IgD-negative memory B cell (primary cell): ENCODE data around the gene TMEM200A. TPM values are rescaled to one million over a fixed set of nuclear protein-coding genes. Genes with fewer than 3 reads are reported as not detected.
"Not testable (repeated sequence)": the region's sequence is repeated elsewhere in the genome, so short reads cannot be mapped to it uniquely, and the experiment has no call there.

Source experiments
- H3K27ac Mint-ChIP-seq, 3 donors: one replicate each; pipeline ENCODE4 v1.8.0; 2020 to 2022; ENCODE audit warnings: mild to moderate bottlenecking in 3 of 3, mixed read lengths in 3 of 3, moderate library complexity in 1 of 3
- H3K27me3 Mint-ChIP-seq: one replicate; pipeline ENCODE4 v1.8.0; 2021; ENCODE audit warnings: mixed read lengths
- H3K36me3 Mint-ChIP-seq: one replicate; pipeline ENCODE4 v1.8.0; 2020; ENCODE audit warnings: mild to moderate bottlenecking, mixed read lengths
- H3K4me1 Mint-ChIP-seq, 3 donors: one replicate each; pipeline ENCODE4 v1.8.0; 2020 to 2022; ENCODE audit warnings: mixed read lengths in 3 of 3, mild to moderate bottlenecking in 1 of 3
- H3K4me3 Mint-ChIP-seq, 4 donors: one replicate each; pipeline ENCODE4 v1.8.0; 2020 to 2022; ENCODE audit warnings: mild to moderate bottlenecking in 4 of 4, mixed read lengths in 4 of 4, moderate library complexity in 3 of 4
- H3K9me3 Mint-ChIP-seq, 3 donors: one replicate each; pipeline ENCODE4 v1.8.0; 2020 to 2021; ENCODE audit warnings: mixed read lengths in 3 of 3, mild to moderate bottlenecking in 1 of 3
- polyA plus RNA-seq: library from polyadenylated mRNA; unstranded; fragments of 300-500 nt; fragmentation: Illumina TruSeq; gene quantifications from one replicate; pipeline ENCODE4 v1.2.3, GENCODE V29; 2021

The TMEM200A gene
- 0.33 TPM for polyA plus RNA-seq

DNA sequence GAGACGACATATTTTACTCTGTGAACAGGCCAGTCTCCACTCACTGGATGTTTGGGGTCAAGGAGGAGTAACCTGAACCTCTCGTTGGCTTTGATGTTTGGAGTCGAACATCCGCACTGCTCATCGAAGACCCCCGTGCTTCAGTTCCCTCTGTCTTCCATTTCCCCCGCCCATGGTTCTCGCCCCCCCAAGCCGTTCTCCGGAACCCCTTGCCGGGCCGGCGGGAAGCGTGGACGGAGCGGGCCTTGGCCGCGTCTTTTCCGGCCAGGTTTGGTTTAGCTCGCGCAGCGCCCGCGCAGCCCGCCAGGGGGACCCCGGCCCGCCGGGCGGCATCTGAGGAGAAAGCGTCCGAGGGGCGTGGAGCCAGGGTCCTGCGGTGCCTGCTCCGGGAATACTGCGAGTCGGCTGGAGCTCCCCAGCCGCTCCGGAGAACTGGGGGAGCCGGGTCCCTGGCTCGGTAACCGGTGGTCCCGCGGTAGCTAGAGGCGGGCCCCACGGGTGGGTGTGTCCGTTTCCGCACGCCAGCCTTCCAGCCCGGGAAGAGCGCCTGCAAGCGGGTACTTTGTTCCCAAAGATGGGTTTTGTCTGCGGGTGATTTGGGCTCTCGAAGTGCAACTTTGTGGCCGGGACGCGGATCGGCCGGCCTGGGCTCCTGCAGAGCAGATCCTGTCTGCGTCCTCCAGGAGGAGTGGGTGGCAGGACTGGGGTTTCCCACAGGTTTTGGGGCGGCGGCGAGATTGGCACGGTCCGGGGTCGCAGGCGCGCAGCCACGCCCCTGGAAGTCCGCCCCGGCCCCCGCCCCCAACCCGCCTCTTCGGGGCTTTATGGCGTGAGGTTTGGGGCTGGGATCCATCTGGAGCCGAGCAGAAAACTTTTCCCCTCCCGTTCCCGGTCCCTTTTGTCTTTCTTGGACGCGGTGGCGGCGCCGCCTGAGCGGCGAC is at the start of gene TMEM200A:
TMEM200A (plus strand) TSS at position 852 of the 941 bp plus-strand sequence. CDS start 74,406 bp downstream, outside the sequence.
- peaks cover 3 to 7% (median 6%) of the 10 kb centered on the region in 3 donors for H3K9me3 Mint-ChIP-seq
- H3K4me1 Mint-ChIP-seq, result peaks cover 5 to 19% (median 6%) of the 10 kb centered on the region in 3 donors
- H3K27me3 Mint-ChIP-seq, result peaks cover 29% of the 10 kb centered on the region
- H3K27ac Mint-ChIP-seq, result no peak within 1 kb of the TSS
- peak within 1 kb of the TSS; percentile 77 to 90 (median 86) for H3K4me3 Mint-ChIP-seq
- H3K36me3 Mint-ChIP-seq, result peaks cover 2% of the 10 kb centered on the region

DNA sequence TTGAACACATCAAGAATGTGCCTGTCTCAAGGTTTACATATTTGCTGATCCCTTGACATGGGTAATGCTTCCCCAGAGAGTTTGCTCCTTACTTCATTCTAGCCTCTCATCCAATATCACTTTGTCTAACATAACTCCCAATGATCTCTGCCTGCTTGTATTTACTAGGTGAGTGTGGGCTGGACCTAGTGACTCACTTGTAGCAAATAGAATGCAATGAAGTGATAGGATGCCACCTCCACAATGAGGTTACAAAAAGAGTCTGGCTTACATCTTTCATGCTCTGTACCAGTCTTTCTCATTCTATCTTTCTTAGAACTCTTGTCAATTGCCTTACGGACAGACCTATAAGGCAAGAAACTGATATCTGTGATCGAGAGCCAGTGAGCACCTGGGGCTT is 44.9 kb upstream of the TMEM200A start:
- Mint-ChIP-seq H3K36me3 (peaks cover 3% of the 10 kb centered on the region), H3K27me3 (no peaks in the 10 kb centered on the region), H3K27ac (no peak overlapping the region), H3K4me3 (no peak overlapping the region), H3K4me1 (peaks cover 0 to 2% (median 0%) of the 10 kb centered on the region in 3 donors), H3K9me3 (no peaks in the 10 kb centered on the region)

DNA sequence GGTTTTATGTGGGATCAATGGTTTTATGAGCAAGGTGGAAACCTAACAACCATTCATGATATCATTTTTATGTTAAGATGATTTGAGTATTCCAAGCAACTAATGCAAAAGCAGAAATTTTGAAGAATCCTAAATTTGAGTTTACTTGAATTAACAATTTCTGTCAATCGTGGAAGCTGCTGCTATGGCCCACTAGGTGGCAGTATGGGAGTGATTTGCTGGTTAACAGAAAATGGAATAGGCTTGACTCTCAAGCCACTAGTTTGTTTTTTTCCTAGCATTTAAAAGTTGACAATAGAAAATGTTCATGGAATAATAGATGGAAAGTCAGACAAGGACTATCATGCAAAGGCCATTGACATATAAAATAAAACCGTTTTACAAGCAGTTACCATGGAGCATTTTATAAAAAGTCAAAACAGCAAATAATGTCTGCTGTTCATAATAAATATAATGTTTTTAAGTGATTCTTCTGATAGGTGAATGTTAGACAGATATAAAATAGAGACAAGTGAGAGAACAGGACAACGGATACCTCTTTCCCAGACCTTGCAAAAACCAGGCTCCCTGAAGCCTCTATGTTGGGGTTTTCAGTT is 43.0 kb upstream of the TMEM200A start:
- H3K27me3 Mint-ChIP-seq, result no peaks in the 10 kb centered on the region
- peaks cover 5% of the 10 kb centered on the region for H3K36me3 Mint-ChIP-seq
- H3K27ac Mint-ChIP-seq, result no peak overlapping the region
- no peaks in the 10 kb centered on the region for H3K9me3 Mint-ChIP-seq
- no peak overlapping the region for H3K4me3 Mint-ChIP-seq
- peaks cover 0 to 2% (median 0%) of the 10 kb centered on the region in 3 donors for H3K4me1 Mint-ChIP-seq

DNA sequence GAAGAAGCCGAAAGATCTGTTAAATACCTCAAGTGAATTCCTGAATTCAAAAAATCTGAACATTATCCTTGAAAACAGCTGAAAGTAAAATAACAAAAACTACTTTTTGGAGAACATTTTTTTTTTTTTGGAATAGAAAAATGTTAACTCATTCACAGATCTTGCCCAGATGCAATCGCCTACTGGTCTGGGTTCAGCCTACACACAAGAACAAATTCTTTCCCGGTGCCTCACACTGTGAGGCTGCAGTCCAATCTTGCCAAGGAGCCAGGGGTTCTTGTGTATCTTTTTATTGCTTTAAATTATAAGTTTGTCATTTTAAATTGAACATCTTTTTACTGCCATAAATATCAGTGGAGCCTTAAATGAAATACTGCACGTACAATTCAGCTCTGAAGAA is 41.2 kb upstream of the TMEM200A start:
- Mint-ChIP-seq H3K9me3 (peaks cover 0 to 2% (median 0%) of the 10 kb centered on the region in 3 donors), H3K27ac (no peak overlapping the region), H3K4me1 (peaks cover 0 to 2% (median 0%) of the 10 kb centered on the region in 3 donors), H3K4me3 (no peak overlapping the region), H3K36me3 (peaks cover 5% of the 10 kb centered on the region), H3K27me3 (no peaks in the 10 kb centered on the region)

DNA sequence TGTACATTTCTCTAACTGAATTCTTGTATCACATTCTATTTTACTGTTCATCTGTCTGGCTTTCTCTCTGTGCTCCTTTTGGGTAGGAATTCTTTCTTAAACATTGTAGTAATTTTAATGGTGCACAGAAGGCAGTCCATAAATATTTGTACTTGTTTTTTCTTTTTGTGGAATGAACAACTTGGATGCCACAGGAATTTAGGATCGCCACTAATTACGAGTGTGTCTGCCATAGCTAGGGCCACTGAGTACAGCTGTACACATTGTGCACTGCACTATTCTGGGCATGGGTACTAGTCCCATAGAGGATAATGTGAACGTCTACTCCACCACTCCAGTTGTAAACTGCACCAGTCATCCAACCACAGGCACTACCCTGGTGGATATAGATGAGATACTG is 39.3 kb upstream of the TMEM200A start:
- Mint-ChIP-seq H3K9me3 (peaks cover 0 to 2% (median 0%) of the 10 kb centered on the region in 3 donors), H3K27me3 (no peaks in the 10 kb centered on the region), H3K36me3 (peaks cover 2% of the 10 kb centered on the region), H3K4me3 (no peak overlapping the region), H3K4me1 (peaks cover 0 to 2% (median 0%) of the 10 kb centered on the region in 3 donors), H3K27ac (no peak overlapping the region)

DNA sequence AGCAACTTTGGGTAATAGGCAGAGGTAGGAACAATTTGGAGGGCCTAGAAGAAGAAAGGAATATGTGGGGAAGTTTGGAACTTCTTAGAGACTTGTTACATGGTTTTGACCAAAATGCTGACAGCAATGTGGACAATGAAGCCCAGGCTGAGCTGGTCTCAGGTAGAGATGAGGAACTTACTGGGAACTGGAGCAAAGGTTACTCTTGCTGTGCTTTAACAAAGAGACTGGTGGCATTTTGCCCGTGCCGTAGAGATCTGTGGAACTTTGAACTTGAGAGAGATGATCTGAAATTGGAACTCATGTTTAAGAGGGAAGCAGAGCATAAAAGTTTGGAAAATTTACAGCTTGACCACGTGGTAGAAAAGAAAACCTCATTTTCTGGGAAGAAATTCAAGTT is 28.3 kb upstream of the TMEM200A start:
- no peak overlapping the region for H3K4me3 Mint-ChIP-seq
- no peaks in the 10 kb centered on the region for H3K27me3 Mint-ChIP-seq
- H3K4me1 Mint-ChIP-seq, result no peaks in the 10 kb centered on the region
- peaks cover 4 to 6% (median 6%) of the 10 kb centered on the region in 3 donors for H3K9me3 Mint-ChIP-seq
- no peak overlapping the region for H3K27ac Mint-ChIP-seq
- H3K36me3 Mint-ChIP-seq, result no peaks in the 10 kb centered on the region

DNA sequence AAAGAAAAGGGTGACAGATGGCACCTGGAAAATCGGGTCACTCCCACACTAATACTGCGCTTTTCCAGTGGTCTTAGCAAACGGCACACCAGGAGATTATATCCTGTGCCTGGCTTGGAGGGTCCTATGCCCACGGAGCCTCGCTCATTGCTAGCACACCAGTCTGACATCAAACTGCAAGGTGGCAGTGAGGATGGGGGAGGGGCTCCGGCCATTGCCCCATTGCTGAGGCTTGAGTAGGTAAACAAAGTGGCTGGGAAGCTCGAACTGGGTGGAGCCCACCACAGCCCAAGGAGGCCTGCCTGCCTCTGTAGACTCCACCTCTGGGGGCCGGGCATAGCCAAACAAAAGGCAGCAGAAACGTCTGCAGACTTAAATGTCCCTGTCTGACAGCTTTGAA is 19.5 kb upstream of the TMEM200A start:
- not testable (repeated sequence) for H3K27me3 Mint-ChIP-seq, H3K4me3 Mint-ChIP-seq, H3K36me3 Mint-ChIP-seq

DNA sequence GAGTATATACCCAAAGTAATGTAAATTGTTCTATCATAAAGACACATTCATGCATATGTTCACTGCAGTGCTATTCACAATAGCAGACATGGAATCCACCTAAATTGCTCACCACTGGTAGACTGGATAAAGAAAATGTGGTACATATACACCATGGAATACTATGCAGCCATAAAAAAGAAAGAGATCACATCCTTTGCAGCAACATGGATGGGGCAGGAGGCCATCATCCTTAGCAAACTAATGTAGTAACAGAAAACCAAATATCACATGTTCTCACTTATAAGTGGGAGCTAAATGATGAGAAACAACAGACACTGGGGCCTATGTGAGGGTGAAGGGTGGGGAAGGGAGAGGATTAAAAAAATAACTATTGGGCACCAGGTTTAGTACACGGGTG is 11.5 kb upstream of the TMEM200A start:
- Mint-ChIP-seq H3K4me3 (no peak overlapping the region), H3K36me3 (no peaks in the 10 kb centered on the region), H3K27me3 (no peaks in the 10 kb centered on the region), H3K9me3 (peaks cover 0 to 3% (median 2%) of the 10 kb centered on the region in 3 donors), H3K27ac (no peak overlapping the region), H3K4me1 (no peaks in the 10 kb centered on the region)

More for the DNA sequence above, 19.5 kb upstream of the TMEM200A start:
- not testable (repeated sequence) for H3K9me3 Mint-ChIP-seq, H3K4me1 Mint-ChIP-seq, H3K27ac Mint-ChIP-seq

DNA sequence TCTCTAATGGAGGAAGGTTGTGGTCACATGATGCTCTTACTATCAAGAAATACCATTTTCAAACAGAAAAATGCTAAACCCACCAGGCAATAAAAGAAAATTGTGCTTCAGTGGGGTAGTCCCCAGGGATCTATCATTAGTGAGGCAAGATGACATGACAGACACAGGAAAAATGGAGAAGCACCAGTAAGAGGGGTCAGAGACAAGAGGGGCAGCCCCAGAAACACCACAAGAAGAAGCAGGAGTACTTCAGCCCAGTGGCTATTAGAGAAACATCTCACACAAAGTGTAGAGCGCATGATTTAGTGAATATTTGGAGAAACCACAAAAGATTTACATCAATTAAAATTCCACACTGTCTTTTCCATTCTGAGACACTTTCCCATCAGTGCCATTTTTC is 10.2 kb upstream of the TMEM200A start:
- H3K9me3 Mint-ChIP-seq, result peaks cover 0 to 4% (median 0%) of the 10 kb centered on the region in 3 donors
- no peaks in the 10 kb centered on the region for H3K4me1 Mint-ChIP-seq
- H3K27ac Mint-ChIP-seq, result no peak overlapping the region
- H3K4me3 Mint-ChIP-seq, result no peak overlapping the region
- H3K36me3 Mint-ChIP-seq, result no peaks in the 10 kb centered on the region
- H3K27me3 Mint-ChIP-seq, result no peaks in the 10 kb centered on the region

DNA sequence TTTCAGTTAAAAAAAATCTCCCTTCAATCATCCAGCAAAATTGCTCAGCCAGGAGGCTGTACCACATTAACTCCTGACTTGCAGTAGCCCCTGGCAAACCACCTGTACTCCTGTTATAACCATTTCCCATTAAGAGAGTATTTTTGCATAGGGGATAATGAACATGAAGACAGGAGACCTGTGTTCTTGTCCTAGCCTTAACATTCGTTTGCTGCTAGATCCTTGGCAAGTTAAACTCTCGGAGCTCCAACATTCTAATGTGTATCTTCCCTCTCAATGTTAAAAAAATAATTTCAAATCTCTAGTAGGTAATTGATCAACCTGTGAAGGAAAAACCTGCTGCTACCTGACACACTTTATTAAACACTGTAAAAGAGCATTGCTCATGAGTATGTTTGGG is 8.4 kb upstream of the TMEM200A start:
- Mint-ChIP-seq H3K4me1 (no peaks in the 10 kb centered on the region), H3K27me3 (peaks cover 3% of the 10 kb centered on the region), H3K36me3 (no peaks in the 10 kb centered on the region), H3K27ac (no peak overlapping the region), H3K9me3 (peaks cover 3 to 9% (median 3%) of the 10 kb centered on the region in 3 donors), H3K4me3 (no peak overlapping the region)

DNA sequence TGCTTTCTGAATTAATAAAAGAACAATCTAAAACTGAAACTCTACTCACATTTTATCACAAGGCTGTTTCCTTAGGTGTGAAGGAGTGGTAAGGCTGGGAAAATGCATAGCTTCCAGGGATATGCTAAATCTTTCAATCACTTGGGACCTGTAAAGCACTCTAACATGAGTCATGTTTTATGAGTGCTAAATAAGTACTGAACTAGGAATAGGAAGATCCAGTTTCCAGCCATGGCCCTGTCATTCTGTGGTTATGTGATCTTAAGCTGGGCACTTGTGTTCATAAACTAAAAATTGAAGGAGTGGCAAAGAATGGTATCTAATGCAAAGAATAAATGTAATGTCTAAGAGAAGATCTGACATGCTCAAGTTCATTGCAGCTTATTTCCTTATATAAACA is 6.1 kb upstream of the TMEM200A start:
- no peak overlapping the region for H3K4me3 Mint-ChIP-seq
- H3K36me3 Mint-ChIP-seq, result peaks cover 2% of the 10 kb centered on the region
- peaks cover 7% of the 10 kb centered on the region for H3K27me3 Mint-ChIP-seq
- H3K9me3 Mint-ChIP-seq, result peaks cover 3 to 8% (median 7%) of the 10 kb centered on the region in 3 donors
- H3K4me1 Mint-ChIP-seq, result peaks cover under 1 to 11% (median under 1%) of the 10 kb centered on the region in 3 donors
- H3K27ac Mint-ChIP-seq, result no peak overlapping the region

DNA sequence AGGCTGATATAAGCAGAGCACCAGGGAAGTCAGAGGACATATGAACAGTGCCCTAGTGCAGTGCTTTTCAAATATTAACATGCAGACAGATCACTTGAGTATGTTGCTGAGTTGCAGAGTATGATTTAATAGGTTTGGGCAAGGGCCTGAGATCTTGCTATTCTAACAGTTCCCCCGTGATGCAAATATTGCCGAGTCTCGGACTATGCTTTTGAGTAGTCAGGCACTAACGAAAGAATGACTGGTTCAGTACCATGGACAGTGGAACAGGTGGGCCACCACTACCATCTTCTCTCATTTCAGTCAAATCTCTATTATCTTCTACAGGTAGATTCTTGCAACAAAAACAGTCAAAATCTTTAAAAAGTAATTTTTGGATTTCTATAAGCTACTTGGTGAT is 3.7 kb upstream of the TMEM200A start:
- Mint-ChIP-seq H3K4me3 (no peak overlapping the region), H3K9me3 (peaks cover 3 to 8% (median 7%) of the 10 kb centered on the region in 3 donors), H3K4me1 (peaks cover 5 to 19% (median 6%) of the 10 kb centered on the region in 3 donors), H3K36me3 (peaks cover 2% of the 10 kb centered on the region), H3K27ac (no peak overlapping the region), H3K27me3 (peaks cover 18% of the 10 kb centered on the region)

DNA sequence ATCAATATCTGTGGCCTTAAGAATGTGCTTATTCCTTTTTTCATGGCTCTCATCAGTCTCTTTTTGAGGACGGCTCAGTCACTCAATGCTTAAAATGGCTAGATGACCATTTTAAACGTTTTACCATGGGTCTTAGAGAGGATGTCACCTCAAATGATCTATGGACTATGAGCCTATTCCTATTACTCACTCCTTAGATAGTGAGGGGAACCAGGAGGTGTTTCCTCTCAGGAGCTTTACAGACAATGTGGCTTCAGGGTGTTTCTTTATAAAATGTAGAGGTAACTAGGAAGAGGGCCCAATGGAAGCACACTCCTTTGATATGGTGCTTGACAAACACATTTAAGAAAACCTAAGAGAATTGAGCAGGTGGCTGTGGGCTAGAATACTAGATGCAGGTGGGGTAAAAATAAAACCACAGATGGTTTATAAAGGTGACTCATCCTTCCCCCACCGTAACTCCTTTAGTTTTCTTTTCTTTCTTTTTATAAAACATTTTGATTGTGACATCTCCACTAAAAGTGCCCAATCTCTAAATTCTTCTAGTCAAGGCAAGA is 1.5 kb upstream of the TMEM200A start:
- Mint-ChIP-seq H3K4me1 (peaks cover 5 to 19% (median 6%) of the 10 kb centered on the region in 3 donors), H3K27ac (no peak overlapping the region), H3K27me3 (peaks cover 26% of the 10 kb centered on the region), H3K36me3 (peaks cover 2% of the 10 kb centered on the region), H3K4me3 (peak overlapping the region; percentile 10 to 82 (median 74)), H3K9me3 (peaks cover 3 to 8% (median 7%) of the 10 kb centered on the region in 3 donors)

DNA sequence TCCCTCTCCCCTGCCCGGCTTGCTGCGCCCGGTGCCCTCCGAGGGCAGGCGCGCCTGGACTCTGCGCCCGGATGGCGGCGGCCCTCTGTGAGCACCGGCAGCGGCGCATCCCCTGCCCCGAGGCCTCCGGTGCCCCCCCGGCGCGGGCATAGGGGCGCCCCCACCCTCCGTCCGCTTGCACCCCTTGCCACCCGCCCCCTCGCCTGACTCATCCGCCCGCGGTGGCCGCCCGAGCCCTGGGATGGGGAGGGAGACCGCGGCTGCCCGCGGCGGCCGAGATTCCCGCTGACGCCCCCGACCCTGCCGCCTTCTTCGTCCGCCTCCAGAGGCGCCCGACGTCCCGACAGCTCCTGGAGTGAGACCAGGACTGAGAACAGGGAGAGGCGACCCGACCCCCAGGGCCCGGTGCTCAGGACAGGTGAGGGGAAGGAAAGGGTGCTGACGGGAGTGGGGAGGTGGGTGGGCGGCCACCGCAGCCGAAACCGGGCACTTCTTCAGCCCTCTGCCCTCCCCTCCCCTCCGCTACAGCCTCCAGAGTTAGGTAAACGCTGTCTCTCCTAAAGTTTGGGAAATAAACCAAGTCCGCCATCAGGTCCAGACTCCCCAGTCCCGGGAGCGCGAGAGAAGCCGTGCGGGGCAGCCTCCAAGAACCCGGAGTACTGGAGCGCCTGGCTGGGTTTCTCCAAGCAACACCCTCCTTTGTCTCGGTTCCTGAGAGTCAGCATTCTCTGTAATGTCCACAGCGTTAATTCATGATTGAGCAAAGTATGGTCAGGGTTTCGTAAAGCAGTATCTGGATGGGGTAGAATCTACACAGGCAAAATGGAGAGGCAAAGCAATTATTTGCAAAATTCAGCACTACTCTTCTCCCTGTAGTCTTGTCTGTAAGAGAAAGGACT is 539 bp downstream of the TMEM200A start:
- Mint-ChIP-seq H3K36me3 (peaks cover 2% of the 10 kb centered on the region), H3K27ac (no peak overlapping the region), H3K4me1 (peaks cover 5 to 19% (median 6%) of the 10 kb centered on the region in 3 donors), H3K27me3 (peaks cover 31% of the 10 kb centered on the region), H3K9me3 (peaks cover 0 to 4% (median 4%) of the 10 kb centered on the region in 3 donors), H3K4me3 (peak overlapping the region; percentile 70 to 90 (median 76))
